ENCODE results near the gene C1orf226. TPM values are rescaled to one million over a fixed set of nuclear protein-coding genes. Genes with fewer than 3 reads are reported as not detected.
"Not testable (repeated sequence)": the region's sequence is repeated elsewhere in the genome, so short reads cannot be mapped to it uniquely, and the experiment has no call there.

Gene C1orf226
- total and polyA plus RNA-seq, 12 donors, result 1.0 to 6.7 (median 5.3) TPM

- no peak for TF ChIP-seq CTCF (IDR thresholded peaks at IDR 0.05)
- no peaks in the 10 kb centered on the region for H3K27me3 ChIP-seq
Measured at GRCh38 chr1:162351246-162351842, 30.2 kb upstream of the C1orf226 start.

GRCh38 chr1:162351874-162352273 lies 29.7 kb upstream of the C1orf226 start:
- DNase-seq; H3K27me3 ChIP-seq; H3K4me3 ChIP-seq; H3K27ac ChIP-seq; H3K36me3 ChIP-seq; ATAC-seq; intact Hi-C loops (cut with DNase I); H3K9me3 ChIP-seq: not testable (repeated sequence)
- peaks cover 0 to 19% (median 8%) of the 10 kb centered on the region in 9 donors for H3K4me1 ChIP-seq
- 93 to 95% methylated on average over 3 of the region's 4 CpGs for whole genome bisulfite sequencing, 2 donors

More at GRCh38 chr1:162351246-162351842, 30.2 kb upstream of the C1orf226 start:
- intact Hi-C loops (cut with DNase I), result no loop called here
- ATAC-seq (no peak), DNase-seq (no peak)
- WGBS, 2 donors, result 80 to 87% methylated on average over 6 of the region's 6 CpGs
- no peak overlapping the region for H3K4me3 ChIP-seq
- H3K9me3 ChIP-seq, result no peaks in the 10 kb centered on the region
- peaks cover 0 to 19% (median 8%) of the 10 kb centered on the region in 9 donors for H3K4me1 ChIP-seq
- no peaks in the 10 kb centered on the region for H3K36me3 ChIP-seq
- H3K27ac ChIP-seq, result no peak overlapping the region

- no peak for TF ChIP-seq CTCF (IDR thresholded peaks at IDR 0.05)
Measured at GRCh38 chr1:162353078-162353477, 28.4 kb upstream of the C1orf226 start.

GRCh38 chr1:162353702-162354101 lies 27.8 kb upstream of the C1orf226 start:
- 80 to 82% methylated on average over 5 of the region's 5 CpGs for WGBS, 2 donors
- ATAC-seq, result no peak
- no peak for TF ChIP-seq CTCF (IDR thresholded peaks at IDR 0.05)

More at GRCh38 chr1:162353078-162353477, 28.4 kb upstream of the C1orf226 start:
- Histone ChIP-seq H3K36me3 (no peaks in the 10 kb centered on the region), H3K4me1 (peaks cover 0 to 22% (median 8%) of the 10 kb centered on the region in 9 donors), H3K9me3 (no peaks in the 10 kb centered on the region), H3K4me3 (no peak overlapping the region), H3K27ac (no peak overlapping the region), H3K27me3 (no peaks in the 10 kb centered on the region)
- intact Hi-C loops (cut with DNase I), result no loop called here
- WGBS, 2 donors, result 81 to 85% methylated on average over 9 of the region's 9 CpGs
- ATAC-seq (no peak), DNase-seq (no peak)

GRCh38 chr1:162357681-162358266 lies 23.8 kb upstream of the C1orf226 start:
- intact Hi-C loops (cut with DNase I), result no loop called here
- 57 to 70% methylated on average over 5 of the region's 5 CpGs for WGBS, 2 donors
- Histone ChIP-seq H3K36me3 (no peaks in the 10 kb centered on the region), H3K9me3 (no peaks in the 10 kb centered on the region), H3K27me3 (no peaks in the 10 kb centered on the region), H3K4me1 (peaks cover 0 to 16% (median 0%) of the 10 kb centered on the region in 9 donors), H3K4me3 (no peak overlapping the region), H3K27ac (no peak overlapping the region)
- ATAC-seq, result peak in 1 of 8 donors; percentile 34
- TF ChIP-seq CTCF (IDR thresholded peaks at IDR 0.05), result peak in 5 of 9 donors; percentile 25 to 50 (median 34)
- no peak for DNase-seq

More at GRCh38 chr1:162353702-162354101, 27.8 kb upstream of the C1orf226 start:
- intact Hi-C loops (cut with DNase I), result no loop called here
- H3K4me3 ChIP-seq, result no peak overlapping the region
- H3K27me3 ChIP-seq, result no peaks in the 10 kb centered on the region
- H3K9me3 ChIP-seq, result no peaks in the 10 kb centered on the region
- H3K36me3 ChIP-seq, result no peaks in the 10 kb centered on the region
- peaks cover 0 to 28% (median 8%) of the 10 kb centered on the region in 9 donors for H3K4me1 ChIP-seq
- no peak overlapping the region for H3K27ac ChIP-seq
- no peak for DNase-seq
